ENCODE data around the gene SYNM.

Gene SYNM

DNA sequence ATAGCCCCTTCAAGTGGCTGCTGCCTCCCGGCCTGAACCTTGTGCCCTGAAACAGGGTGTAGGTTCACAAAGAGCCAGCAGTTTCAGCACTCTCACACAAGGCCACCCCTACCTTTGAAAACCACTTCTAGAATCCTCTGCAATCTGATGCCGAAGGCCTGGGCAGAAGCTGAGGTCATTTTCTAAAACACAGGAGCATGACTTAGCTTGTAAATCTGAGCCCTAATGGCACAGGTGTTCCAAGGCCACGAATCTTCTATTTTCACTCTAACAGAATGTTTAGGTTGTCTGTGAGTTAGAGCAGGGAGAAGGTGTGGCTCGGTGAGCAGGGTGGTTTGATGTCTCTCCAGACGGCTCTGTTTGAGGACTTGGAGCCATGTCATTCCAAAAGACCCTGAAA is 62.3 kb downstream of the SYNM start:
- DNase-seq (ENCODE audit: low read depth), result no peak

DNA sequence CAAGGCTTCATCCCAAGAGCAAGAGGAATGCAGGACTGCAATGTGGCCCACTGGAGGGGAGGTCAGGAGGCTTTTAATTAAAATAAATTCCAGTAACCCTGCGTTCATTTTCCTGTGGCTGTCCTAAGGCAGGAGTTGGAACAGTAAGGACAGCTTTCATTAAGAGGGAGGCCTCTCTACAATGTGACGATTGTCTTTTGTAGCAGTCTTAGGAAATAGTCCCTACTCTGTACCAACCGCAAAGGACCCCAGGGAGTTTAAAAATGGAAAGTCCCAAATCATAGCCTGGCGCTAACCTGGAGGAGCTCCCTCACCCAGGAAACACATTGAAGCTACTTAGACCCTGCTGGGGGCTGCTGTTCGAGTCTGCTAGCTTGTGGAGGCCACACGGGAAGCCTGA is 62.8 kb downstream of the SYNM start:
- DNase-seq (ENCODE audit: low read depth), result no peak

DNA sequence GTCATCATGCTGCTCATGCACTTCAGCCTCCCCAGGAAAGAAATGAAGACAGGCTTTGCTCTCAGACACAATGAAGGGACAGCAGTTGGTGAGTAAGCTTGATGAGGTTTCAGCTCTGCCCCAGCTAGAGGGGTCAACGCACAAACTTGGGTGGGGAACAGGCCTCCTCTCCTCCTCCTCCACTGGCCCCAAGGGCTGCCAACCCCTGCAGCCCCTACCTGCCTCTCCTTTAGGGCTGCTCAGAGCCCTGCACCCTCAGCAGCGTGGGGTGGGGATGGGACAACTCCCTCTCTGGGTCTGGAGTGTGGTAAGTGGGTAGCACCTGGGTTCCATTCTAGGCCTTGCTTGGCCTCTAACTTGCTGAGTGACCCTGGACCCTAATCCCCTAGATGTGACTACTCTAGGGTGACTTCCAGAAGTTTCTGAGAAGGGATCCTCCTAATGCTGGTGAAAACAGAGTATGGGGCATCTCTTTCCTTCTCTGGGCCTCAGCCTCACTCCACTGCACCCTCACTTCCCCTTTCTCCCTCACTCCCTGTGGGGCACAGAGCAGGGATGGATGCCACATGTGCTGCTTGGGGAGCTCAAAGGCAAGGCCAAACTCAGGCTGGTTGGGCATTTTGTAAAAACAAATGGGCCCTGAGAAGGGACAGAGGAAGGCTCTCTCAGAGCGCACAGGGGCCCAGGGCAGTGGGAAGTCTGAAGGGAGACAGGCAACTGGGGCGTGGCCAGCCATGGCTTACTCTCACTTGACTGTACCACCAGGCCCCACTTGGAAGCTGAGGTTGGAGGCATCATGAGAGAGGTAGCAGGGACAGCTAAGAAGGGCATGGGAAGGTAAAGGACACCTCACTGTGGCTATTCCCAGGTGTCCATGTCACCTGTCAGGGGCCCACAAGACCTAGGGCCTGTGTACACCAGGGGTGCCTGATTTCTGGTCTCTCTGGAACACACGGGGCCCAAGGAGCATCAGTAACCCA is 64.0 kb downstream of the SYNM start:
- no peak for DNase-seq (ENCODE audit: low read depth)

DNA sequence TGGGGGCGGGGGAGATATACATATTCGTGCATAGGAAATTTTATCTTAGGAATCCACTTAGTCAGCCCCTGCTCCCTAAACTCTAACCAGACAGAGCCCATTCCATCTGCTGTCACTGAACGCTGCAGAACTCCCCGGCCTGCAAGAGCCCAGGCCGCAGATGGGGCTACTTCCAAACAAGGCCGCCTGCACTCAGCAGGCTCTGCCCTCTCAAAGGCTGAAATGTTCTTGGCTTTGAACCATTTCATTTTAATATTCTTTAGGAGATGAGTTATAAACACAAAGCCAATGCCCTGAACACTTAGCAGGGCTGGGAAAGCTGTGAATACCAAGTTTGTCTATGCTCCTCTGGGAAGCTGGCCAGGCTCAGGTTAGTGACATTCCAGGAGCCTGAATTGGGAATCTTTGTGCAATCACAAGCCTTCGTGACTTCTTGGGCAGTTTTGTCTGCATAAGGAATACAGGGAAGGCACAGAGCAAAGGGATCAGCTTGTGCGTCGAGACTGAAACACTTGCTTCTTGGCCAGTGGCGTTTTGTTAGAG is 65.0 kb downstream of the SYNM start:
- no peak for DNase-seq (ENCODE audit: low read depth)

DNA sequence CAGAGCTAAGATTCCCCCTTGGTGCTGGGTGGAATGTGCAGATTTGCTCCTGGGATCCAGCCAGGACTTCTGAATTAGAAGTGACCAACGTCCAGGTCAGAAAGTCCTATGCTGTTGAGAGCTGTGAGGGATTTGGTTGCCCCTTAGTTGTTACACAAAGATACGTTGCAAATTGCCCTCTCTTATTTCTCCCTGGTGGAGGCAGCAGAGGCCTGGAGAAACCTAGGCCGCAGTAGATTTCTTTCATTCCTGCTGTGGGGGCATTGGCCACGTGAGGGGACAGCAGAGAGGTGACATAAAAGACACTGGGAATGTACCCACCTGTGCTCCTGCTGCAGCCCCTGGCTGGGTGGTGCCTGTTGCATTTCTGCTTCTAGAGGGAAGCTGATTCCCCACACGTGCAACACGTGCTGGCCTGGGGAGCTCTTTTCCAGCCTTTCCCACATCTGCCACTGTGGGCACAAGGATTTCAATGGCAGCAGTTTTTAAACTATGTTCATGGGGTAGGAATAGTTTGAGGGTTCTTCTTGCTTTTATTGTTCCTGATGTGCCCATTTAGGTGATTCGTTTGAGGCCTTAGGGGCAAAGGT is 65.7 kb downstream of the SYNM start:
- DNase-seq (ENCODE audit: low read depth), result no peak

DNA sequence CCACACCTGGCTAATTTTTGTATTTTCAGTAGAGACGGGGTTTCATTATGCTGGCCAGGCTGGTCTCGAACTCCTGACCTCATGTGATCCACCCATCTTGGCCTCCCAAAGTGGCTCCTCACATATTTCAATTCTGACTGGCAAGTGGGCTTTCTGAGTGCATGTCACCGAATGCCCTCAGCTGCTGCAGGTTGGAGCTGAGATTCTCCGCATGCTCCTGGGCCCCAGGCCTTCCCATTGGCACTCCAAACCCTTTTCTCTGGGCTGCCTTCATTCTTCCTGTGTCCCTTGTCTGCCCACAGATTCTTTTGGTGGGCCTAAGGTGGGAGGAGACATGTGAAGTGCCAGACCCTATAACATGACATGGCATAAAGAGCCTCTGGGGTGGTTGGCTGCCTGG is 67.3 kb downstream of the SYNM start:
- DNase-seq (ENCODE audit: low read depth), result no peak

DNA sequence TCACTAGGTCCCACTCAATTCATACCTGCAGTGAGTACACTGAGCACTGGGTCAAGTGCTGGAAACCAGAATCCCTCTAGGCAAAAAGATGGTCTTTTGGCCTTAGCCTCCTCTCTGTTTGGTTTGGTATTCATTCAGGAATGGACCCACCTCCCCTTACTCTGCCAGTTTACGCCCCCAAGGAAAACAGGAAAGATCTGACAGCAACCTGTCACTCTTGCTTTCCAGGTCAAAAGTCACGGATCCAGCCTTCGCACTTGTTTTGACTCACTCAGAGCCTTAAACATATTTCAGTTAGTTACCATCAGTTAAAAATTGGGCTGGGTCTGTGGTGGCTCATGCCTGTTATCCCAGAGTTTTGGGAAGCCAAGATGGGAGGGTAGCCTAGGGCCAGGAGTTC is 68.1 kb downstream of the SYNM start:
- no peak for DNase-seq (ENCODE audit: low read depth)

DNA sequence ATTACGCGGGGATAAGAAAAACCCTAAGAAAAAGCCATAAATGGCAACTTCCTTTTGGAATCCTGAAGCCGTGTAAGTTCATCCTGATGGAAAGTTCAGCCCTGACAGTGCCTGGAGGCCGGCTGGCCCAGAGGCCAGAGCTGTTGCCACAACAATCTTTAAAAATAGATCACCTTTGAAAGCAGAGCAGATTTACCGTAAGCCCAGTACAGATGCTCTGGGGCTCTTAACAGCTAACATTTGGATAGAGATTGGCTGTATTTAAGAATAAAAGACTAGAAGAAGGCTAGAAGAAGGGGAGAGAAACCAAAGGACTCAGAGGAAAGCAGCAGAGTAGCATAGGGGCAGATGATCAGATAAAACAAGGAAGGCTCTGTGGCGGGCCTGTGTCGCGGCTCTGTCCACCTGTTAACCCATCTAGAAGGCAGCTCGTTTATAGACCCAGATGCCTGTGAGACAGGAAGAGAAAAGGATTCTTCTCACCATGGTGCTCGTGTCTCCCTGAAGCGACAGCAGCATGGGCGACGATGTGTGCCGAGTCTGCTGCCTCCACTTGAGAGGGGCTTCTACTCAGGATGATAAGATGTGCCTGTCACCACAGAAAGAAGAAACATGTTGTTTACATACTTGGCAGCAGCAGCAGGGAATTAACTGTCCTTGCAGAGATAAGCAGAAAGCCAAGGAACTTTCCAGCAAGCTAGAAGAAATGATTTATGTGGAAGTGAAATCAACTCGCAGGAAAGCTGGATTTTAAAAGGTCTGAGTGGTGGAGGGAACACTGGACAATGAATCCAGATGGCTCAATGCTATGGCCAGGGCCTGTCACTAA is 69.9 kb downstream of the SYNM start:
- no peak for DNase-seq (ENCODE audit: low read depth)

DNA sequence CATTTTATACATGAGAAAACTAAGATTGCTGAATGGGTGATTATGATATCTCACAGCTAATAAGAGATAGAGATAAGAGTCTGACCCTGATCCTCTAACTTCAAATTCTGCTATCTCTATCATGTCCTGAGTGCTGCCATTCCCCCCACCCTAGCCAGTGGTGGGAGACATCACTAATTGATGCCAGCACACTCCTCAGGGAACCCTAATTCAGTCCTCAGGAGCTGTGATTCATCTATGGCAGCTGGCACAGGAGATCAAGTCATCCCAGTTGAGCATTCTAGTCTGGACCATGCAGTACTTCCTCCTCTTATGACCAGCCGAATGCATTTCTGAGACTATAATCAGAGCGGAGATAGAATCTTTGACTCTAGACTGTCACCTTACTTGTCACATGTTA is 71.9 kb downstream of the SYNM start:
- no peak for DNase-seq (ENCODE audit: low read depth)

DNA sequence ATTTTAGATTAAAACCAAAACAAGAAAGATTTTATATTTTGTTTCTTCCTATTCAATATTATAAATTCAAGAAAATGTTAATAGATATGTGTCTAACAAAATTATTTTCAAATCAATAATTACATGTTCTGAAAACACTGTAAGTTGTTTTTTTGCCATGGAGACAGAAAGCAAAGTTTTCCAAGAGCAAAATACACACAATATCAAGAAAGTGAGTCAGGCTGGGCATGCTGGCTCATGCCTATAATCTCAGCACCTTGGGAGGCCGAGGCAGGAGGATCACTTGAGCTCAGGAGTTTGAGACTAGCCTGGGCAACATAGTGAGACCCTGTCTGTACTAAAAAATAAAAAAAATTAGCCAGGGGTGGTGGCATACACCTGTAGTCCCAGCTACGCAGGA is 72.8 kb downstream of the SYNM start:
- no peak for DNase-seq (ENCODE audit: low read depth)

DNA sequence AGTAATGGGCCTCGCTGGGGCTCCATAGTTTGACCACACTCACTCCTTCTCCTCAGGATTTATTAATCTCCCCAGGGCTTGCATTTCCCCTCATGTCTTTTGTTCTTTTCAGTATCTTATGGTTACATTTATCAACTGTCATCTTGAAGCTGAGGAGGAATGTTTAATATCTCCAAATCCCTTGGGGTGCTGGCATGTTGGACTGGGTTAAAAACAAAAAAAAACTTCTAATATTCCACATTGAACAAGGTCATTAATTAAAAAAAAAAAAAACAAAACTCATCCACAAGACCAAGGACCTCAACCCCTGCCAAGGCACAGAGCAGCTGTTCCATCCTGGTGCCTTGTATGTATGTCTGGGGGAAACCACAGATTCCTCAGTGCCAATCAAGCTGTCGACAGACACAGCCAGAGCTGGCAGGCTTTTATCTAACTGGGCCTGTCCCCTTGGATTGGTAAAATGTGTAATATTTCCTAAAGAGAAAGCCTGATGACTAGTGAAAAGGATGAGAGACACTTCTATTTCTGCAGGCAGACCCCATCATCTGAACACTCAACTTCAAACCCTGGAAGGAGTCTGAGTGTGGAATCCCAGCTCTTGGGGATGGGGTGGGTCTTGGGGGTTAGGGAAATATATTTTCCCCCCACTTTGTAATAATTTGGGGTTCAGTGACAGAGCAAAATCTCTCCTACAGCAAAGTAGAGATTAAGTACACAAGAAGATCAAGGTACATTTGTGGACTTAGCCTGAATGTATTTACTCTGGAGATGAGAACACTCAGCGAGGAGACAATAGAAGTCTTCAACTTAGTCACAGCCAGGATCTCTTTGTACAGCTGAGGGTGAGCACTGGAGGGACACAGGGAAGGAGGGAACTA is 75.4 kb downstream of the SYNM start:
- DNase-seq (ENCODE audit: low read depth), result no peak

DNA sequence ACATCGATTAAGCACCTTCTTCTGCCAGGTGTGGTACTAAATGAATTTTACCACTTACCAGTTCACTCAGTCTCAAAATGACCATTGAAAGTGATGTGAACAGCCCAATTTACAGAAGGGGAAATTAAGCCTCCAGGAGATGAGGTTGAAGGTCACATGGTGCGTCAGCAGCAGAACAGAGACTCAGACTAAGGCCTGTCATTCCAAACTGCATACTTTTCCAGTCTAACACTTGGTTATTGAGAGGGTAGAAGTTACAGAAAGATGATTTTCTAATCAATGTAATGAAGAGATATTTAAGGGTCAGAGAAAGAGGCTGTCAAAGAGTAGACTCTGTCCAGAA is 76.1 kb downstream of the SYNM start:
- DNase-seq (ENCODE audit: low read depth), result no peak

DNA sequence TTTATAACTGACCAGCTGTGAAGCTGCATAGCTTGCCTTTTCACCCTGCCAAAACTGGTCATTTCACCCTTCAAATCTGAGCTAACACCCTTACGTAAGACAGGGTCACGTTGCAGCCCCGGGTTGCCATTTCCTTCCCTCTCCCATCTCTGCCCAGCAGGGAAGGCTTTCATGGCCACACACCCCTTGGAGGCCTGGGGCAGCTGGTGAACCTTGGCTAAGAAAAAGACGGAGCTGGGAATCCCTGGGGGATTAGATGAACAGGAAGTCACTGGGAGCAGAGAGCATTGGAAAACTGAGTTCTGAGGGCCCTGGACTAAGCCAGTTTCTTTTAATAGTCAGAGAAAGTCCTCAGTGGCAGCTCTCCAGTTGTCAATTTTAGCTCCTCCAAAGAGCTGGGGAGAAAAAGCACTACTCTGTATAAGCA is 76.7 kb downstream of the SYNM start:
- no peak for DNase-seq (ENCODE audit: low read depth)

DNA sequence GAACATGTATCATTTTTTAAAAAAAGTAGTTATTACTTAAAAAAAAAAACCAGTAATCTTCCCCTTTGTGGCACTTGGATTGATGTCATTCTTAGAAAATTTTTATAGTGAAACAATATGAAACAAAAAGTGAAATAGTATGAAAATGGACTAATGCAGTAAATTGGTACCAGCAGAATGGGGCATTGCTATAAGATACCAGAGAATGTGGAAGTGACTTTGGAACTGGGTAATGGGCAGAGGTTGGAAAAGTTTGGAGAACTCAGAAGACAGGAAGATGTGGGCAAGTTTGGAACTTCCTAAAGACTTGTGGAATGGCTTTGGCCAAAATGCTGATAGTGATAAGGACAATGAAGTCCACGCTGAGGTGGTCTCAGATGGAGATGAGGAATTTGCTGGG is 77.9 kb downstream of the SYNM start:
- DNase-seq (ENCODE audit: low read depth), result no peak
